Kidney epithelial cell (primary cell): ENCODE measurements around the gene AHCYL1. TPM values are rescaled to one million over a fixed set of nuclear protein-coding genes. Genes with fewer than 3 reads are reported as not detected.

Source experiments
- DNase-seq: peaks from one replicate; pipeline ENCODE4 v3.0.0-alpha.2; 2010; ENCODE audit warnings: low read depth
- H3K27me3 ChIP-seq: 2 replicates; pipeline ENCODE4 v1.6.0; 2011; ENCODE audit warnings: low read length; ENCODE audit not compliant: control insufficient read depth, insufficient read depth
- H3K36me3 ChIP-seq: 2 replicates; pipeline ENCODE4 v1.5.1; 2011; ENCODE audit warnings: low read length; ENCODE audit not compliant: control insufficient read depth, insufficient read depth
- H3K4me3 ChIP-seq: 2 replicates; pipeline ENCODE4 v1.5.1; 2011; ENCODE audit warnings: low read depth, mild to moderate bottlenecking, control low read depth, low read length
- CTCF ChIP-seq: IDR thresholded peaks from 2 replicates; pipeline ENCODE4 v1.5.1; 2011; ENCODE audit warnings: mild to moderate bottlenecking, moderate library complexity, low read length, control low read depth, inconsistent platforms; ENCODE audit not compliant: insufficient read depth, poor library complexity, severe bottlenecking
- total RNA-seq: library from RNA; depleted of rRNA; stranded (reverse); fragments of >200 nt; gene quantifications from 2 replicates; pipeline ENCODE4 v1.2.3, GENCODE V29; 2015

AHCYL1 gene
- total RNA-seq, 1 donor from 2014 or later: 40.1 TPM

DNA sequence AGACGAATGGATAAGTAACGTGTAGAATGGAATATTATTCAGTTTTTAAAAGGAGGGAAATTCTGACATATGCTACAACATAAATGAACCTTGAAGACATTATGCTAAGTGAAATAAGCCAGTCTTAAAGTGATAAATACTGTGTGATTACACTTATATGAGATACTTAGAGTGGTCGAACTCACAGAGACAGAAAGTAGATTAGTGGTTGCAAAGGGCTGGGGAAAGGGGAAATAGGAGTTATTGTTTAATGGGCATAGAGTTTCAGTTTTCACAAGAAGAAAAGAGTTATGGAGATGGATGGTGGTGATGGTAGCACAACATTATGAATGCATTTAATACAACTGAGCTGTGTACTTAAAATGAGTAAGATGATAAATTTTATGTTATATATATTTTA, 14.7 kb upstream of the AHCYL1 start:
- Histone ChIP-seq H3K36me3 (no peaks in the 10 kb centered on the region), H3K4me3 (no peak overlapping the region), H3K27me3 (no peaks in the 10 kb centered on the region)
- TF ChIP-seq CTCF: no peak
- no peak for DNase-seq

GRCh38 chr1:109971559-109971958, 13.0 kb upstream of the AHCYL1 start:
- no peak for DNase-seq
- no peak overlapping the region for H3K4me3 ChIP-seq
- TF ChIP-seq CTCF: no peak

GRCh38 chr1:109974191-109974590, 10.4 kb upstream of the AHCYL1 start:
- H3K4me3 ChIP-seq: no peak overlapping the region
- no peaks in the 10 kb centered on the region for H3K36me3 ChIP-seq
- no peaks in the 10 kb centered on the region for H3K27me3 ChIP-seq
- no peak for DNase-seq
- no peak for TF ChIP-seq CTCF

More at GRCh38 chr1:109971559-109971958, 13.0 kb upstream of the AHCYL1 start:
- Histone ChIP-seq H3K36me3 (no peaks in the 10 kb centered on the region), H3K27me3 (no peaks in the 10 kb centered on the region)

- peak; percentile 71 for DNase-seq
- TF ChIP-seq CTCF: no peak
- Histone ChIP-seq H3K4me3 (no peak overlapping the region), H3K36me3 (no peaks in the 10 kb centered on the region), H3K27me3 (no peaks in the 10 kb centered on the region)
Observed at GRCh38 chr1:109975718-109976117, 8.8 kb upstream of the AHCYL1 start.

- Histone ChIP-seq H3K36me3 (no peaks in the 10 kb centered on the region), H3K4me3 (no peak overlapping the region), H3K27me3 (no peaks in the 10 kb centered on the region)
- DNase-seq: no peak
- no peak for TF ChIP-seq CTCF
Observed at GRCh38 chr1:109976762-109977161, 7.8 kb upstream of the AHCYL1 start.

- H3K4me3 ChIP-seq: no peak overlapping the region
- DNase-seq: no peak
- TF ChIP-seq CTCF: no peak
Observed at GRCh38 chr1:109977225-109977624, 7.3 kb upstream of the AHCYL1 start.

More at GRCh38 chr1:109977225-109977624, 7.3 kb upstream of the AHCYL1 start:
- H3K27me3 ChIP-seq: no peaks in the 10 kb centered on the region
- H3K36me3 ChIP-seq: no peaks in the 10 kb centered on the region
